GM23338 (cell line): ENCODE results near the gene TBCD.

ENCODE experiments used
- CREB1 ChIP-seq: fragments of 250-450 bp; sonication (Bioruptor Pico); IDR thresholded peaks from 2 replicates; pipeline ENCODE4 v1.5.0; 2020; ENCODE audit warnings: low read depth, mild to moderate bottlenecking, moderate library complexity
- CTCF ChIP-seq, 2 experiments: fragments of 200-600 bp in 1 of 2; sonication (generic) in 1 of 2; conservative IDR thresholded peaks; 2 replicates each; pipeline versions ENCODE4 v1.5.1 to v1.6.1; 2016 to 2017; ENCODE audit warnings: antibody characterized with exemption in 2 of 2, low read depth in 2 of 2, mild to moderate bottlenecking in 2 of 2, moderate library complexity in 1 of 2
- ETS1 ChIP-seq: IDR thresholded peaks from 2 replicates; pipeline ENCODE4 v1.6.1; 2016; ENCODE audit warnings: antibody characterized with exemption
- EZH2 ChIP-seq: fragments of 200-600 bp; sonication (generic); IDR thresholded peaks from one replicate; pipeline ENCODE4 v1.8.0; 2017; ENCODE audit warnings: antibody characterized with exemption, mild to moderate bottlenecking, low read depth; ENCODE audit not compliant: unreplicated experiment
- EZH2phosphoT487 ChIP-seq: fragments of 200-600 bp; sonication (generic); IDR thresholded peaks from one replicate; pipeline ENCODE4 v1.8.1; 2018; ENCODE audit warnings: antibody characterized with exemption; ENCODE audit not compliant: unreplicated experiment
- JUNB ChIP-seq: IDR thresholded peaks from one replicate; pipeline ENCODE4 v1.6.1; 2016; ENCODE audit warnings: antibody characterized with exemption; ENCODE audit not compliant: unreplicated experiment
- POLR2AphosphoS5 ChIP-seq: IDR thresholded peaks from 2 replicates; pipeline ENCODE4 v1.6.1; 2016; ENCODE audit warnings: antibody characterized with exemption, low read depth
- REST ChIP-seq: IDR thresholded peaks from one replicate; pipeline ENCODE4 v1.6.1; 2018; ENCODE audit warnings: antibody characterized with exemption; ENCODE audit not compliant: unreplicated experiment
- ZNF462 ChIP-seq: fragments of 250-450 bp; sonication (Bioruptor Pico); IDR thresholded peaks from 2 replicates; pipeline ENCODE4 v1.5.0; 2020; ENCODE audit warnings: mild to moderate bottlenecking, moderate library complexity

- TF ChIP-seq CTCF (conservative IDR thresholded peaks at IDR 0.05; ENCODE audit: low read depth in 2 of 2): no peak
- TF ChIP-seq EZH2: no peak
- no peak for TF ChIP-seq JUNB
- TF ChIP-seq EZH2phosphoT487: no peak
- TF ChIP-seq POLR2AphosphoS5: no peak
- TF ChIP-seq ETS1: no peak
- TF ChIP-seq REST: no peak
- no peak for TF ChIP-seq CREB1 (CRISPR knock-in tag)
- TF ChIP-seq ZNF462 (CRISPR knock-in tag): no peak
Observed at GRCh38 chr17:82966415-82966814, 214.6 kb downstream of the TBCD start.
